Suprapubic skin (tissue), 4 donors: ENCODE measurements around the gene LIMA1.

Experiments used
- EP300 ChIP-seq: sonication (generic); formaldehyde crosslinking; IDR thresholded peaks from one replicate; pipeline ENCODE4 v1.6.1; 2017; ENCODE audit warnings: antibody characterized with exemption
- POLR2A ChIP-seq, 2 donors: fragments of 450-650 bp; IDR thresholded peaks; one replicate each; pipeline ENCODE4 v1.6.1; 2017; ENCODE audit warnings: antibody characterized with exemption in 2 of 2, mild to moderate bottlenecking in 2 of 2, moderate library complexity in 2 of 2
- POLR2AphosphoS5 ChIP-seq, 3 donors: sonication (generic); formaldehyde crosslinking; IDR thresholded peaks; one replicate each; pipeline ENCODE4 v1.6.1; 2017; ENCODE audit warnings: antibody characterized with exemption in 3 of 3
- TF ChIP-seq, protein P1 (sequence below), 2 donors: fragments of 200-600 bp in 1 of 2; fragments of 450-650 bp in 1 of 2; sonication (generic) in 1 of 2; IDR thresholded peaks; one replicate each; pipeline ENCODE4 v1.5.1; 2016 to 2019; ENCODE audit warnings: antibody characterized with exemption in 2 of 2, mild to moderate bottlenecking in 1 of 2, moderate library complexity in 1 of 2

DNA sequence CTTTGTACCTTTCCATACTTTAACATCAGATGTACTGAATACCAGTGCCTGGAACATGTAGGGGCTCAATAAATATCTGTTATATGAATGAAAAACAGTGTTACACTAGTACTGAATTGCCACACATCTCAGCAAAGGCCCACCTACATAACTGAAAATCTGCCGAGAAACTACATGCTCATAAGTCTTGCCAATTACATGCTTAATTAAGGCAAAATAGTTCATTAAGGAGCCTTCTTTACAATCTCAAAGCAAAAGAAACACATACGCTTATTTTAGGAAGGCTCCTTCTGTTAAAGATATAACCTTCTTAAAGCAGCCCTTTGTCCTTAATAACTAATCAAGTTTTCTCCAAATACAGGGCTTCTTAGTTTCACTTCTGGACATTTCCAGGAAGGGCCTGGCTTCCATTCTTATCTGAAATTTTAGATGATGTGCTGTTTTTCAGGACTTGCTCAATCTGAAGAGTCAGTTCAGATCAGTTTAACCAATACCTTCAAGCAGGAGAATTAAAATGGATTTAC is 11.5 kb downstream of the LIMA1 start:
- TF ChIP-seq, protein P1, sequence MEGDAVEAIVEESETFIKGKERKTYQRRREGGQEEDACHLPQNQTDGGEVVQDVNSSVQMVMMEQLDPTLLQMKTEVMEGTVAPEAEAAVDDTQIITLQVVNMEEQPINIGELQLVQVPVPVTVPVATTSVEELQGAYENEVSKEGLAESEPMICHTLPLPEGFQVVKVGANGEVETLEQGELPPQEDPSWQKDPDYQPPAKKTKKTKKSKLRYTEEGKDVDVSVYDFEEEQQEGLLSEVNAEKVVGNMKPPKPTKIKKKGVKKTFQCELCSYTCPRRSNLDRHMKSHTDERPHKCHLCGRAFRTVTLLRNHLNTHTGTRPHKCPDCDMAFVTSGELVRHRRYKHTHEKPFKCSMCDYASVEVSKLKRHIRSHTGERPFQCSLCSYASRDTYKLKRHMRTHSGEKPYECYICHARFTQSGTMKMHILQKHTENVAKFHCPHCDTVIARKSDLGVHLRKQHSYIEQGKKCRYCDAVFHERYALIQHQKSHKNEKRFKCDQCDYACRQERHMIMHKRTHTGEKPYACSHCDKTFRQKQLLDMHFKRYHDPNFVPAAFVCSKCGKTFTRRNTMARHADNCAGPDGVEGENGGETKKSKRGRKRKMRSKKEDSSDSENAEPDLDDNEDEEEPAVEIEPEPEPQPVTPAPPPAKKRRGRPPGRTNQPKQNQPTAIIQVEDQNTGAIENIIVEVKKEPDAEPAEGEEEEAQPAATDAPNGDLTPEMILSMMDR (IDR thresholded peaks at IDR 0.05), result no peak
- TF ChIP-seq EP300, result no peak
- TF ChIP-seq POLR2A (IDR thresholded peaks at IDR 0.05), result no peak
- TF ChIP-seq POLR2AphosphoS5 (IDR thresholded peaks at IDR 0.05), result no peak
